ENCODE measurements around the gene RPLP2.

RPLP2 gene

GRCh38 chr11:808427-809286 lies 1.1 kb upstream of the RPLP2 start:
- no peak for DNase-seq (ENCODE audit: low read depth)
- TF ChIP-seq CTCF (IDR thresholded peaks at IDR 0.05; ENCODE audit: low read depth, low read length): no peak
- no peak; the same call in 1 of the 2 replicates for TF ChIP-seq MYC (IDR thresholded peaks at IDR 0.05; ENCODE audit: low read depth, low read length)
- peak overlapping the region; percentile 98 for H3K4me3 ChIP-seq (ENCODE audit: low read depth, low read length)

- DNase-seq (ENCODE audit: low read depth): no peak
These were observed 337 bp downstream of the RPLP2 start for GRCh38 chr11:810040-810567.

GRCh38 chr11:811446-812245 lies 1.9 kb downstream of the RPLP2 start:
- peak; percentile 47 for DNase-seq (ENCODE audit: low read depth)
- H3K4me3 ChIP-seq (ENCODE audit: low read depth, low read length): peak overlapping the region; percentile 98
- TF ChIP-seq MAX (IDR thresholded peaks at IDR 0.05; ENCODE audit: low read depth, low read length) (no peak), MYC (IDR thresholded peaks at IDR 0.05; ENCODE audit: low read depth, low read length) (no peak), CTCF (IDR thresholded peaks at IDR 0.05; ENCODE audit: low read depth, low read length) (no peak), POLR2A (IDR thresholded peaks at IDR 0.05; ENCODE audit: extremely low read depth, insufficient read length) (no peak)

More at GRCh38 chr11:810040-810567, 337 bp downstream of the RPLP2 start:
- TF ChIP-seq MYC (IDR thresholded peaks at IDR 0.05; ENCODE audit: low read depth, low read length) (no peak), MAX (IDR thresholded peaks at IDR 0.05; ENCODE audit: low read depth, low read length) (no peak), CTCF (IDR thresholded peaks at IDR 0.05; ENCODE audit: low read depth, low read length) (no peak), POLR2A (IDR thresholded peaks at IDR 0.05; ENCODE audit: extremely low read depth, insufficient read length) (no peak)
- peak overlapping the region; percentile 98 for H3K4me3 ChIP-seq (ENCODE audit: low read depth, low read length)

- no peak for DNase-seq (ENCODE audit: low read depth)
- TF ChIP-seq CTCF (IDR thresholded peaks at IDR 0.05; ENCODE audit: low read depth, low read length) (no peak), MYC (IDR thresholded peaks at IDR 0.05; ENCODE audit: low read depth, low read length) (no peak)
- peak overlapping the region; percentile 98 for H3K4me3 ChIP-seq (ENCODE audit: low read depth, low read length)
These were observed 2.6 kb downstream of the RPLP2 start for GRCh38 chr11:812390-812789.

- no peak for TF ChIP-seq POLR2A (IDR thresholded peaks at IDR 0.05; ENCODE audit: extremely low read depth, insufficient read length)
- TF ChIP-seq MAX (IDR thresholded peaks at IDR 0.05; ENCODE audit: low read depth, low read length): no peak
- TF ChIP-seq CTCF (IDR thresholded peaks at IDR 0.05; ENCODE audit: low read depth, low read length): no peak
- no peak for DNase-seq (ENCODE audit: low read depth)
- no peak overlapping the region for H3K4me3 ChIP-seq (ENCODE audit: low read depth, low read length)
These were observed 3.3 kb downstream of the RPLP2 start for GRCh38 chr11:813072-813455.

Data from NB4 (cell line).